ENCODE results near the gene TMEM150C. TPM values are rescaled to one million over a fixed set of nuclear protein-coding genes. Genes with fewer than 3 reads are reported as not detected.

The TMEM150C gene
- total RNA-seq, 1 experiment from 2014 or later = not detected

DNA sequence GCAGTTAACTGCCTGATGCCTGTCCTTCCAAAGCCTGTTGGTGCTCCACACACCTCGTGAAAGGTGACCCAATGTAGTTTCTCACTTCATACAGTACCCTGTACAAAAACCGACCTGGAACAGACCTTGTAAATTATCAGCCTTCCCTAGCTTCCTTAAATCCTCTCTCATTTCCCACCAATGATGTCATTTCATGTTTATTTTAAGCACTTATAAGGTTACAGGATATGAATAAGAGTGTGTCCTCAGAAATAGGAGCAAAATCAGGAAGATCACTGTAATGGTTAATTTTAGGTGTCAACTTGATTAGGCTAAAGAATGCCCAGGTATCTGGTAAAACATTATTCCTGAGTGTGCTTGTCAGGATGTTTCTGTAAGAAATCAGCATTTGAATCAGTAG is 44.7 kb downstream of the TMEM150C start:
- DNase-seq (ENCODE audit: low read depth) = no peak

DNA sequence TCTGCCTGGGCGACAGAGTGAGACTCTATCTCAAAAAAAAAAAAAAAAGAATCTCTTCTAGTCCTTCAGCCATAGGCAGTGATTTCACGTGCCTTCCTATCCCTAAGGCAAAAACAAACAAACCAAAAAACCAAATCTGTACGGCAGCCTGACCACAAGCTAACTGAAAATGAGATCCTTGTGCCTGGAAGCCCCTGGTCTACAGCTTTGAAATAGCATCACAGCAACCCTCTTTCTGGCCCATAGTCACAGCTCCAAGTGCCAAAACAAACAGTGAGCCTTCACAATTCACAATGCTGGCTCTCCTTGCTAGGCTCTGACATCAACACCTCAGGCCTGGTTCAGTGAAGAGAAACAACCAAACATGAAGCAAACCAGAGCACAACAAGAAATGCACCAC is 46.1 kb downstream of the TMEM150C start:
- peak; percentile 66 for DNase-seq (ENCODE audit: low read depth)

DNA sequence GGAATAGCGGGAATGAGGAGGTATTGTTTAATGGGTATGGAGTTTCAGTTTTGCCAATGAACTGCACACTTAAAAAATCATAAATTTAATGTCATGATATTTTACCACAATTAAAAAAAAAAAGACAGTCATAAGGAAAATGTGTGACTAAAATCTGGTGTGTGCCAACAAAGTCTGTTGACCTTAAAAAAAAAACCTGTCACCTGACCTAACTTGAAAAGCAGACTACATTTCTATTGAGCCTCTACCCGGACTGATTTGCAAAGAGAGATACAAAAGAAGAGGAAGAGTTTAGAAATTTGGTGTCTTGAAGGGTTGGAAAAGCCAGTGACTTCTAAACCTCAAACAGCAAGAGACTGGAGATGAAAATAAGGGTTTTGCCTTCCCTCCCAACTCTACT is 48.4 kb downstream of the TMEM150C start:
- no peak for DNase-seq (ENCODE audit: low read depth)

DNA sequence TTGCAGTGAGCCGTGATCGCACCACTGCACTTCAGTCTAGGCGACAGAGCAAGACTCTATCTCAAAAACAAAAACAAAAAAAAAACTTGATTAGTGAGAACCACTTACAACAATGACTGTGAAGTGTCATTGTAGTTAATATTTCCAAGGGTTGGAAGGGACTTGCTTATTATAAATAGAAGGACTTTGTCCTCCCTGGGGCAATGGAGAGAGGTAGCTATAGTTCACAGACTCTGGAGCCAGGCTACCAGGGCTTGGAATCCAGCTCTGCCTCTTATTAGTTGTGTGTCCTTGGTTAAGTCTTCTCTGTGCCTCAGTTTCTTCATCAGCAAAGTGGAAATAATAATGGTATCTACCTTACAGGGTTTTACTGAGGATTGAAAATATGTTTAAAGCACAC is 51.6 kb downstream of the TMEM150C start:
- no peak for DNase-seq (ENCODE audit: low read depth)

GRCh38 chr4:82508806-82509428 is 52.9 kb downstream of the TMEM150C start:
- no peak for DNase-seq (ENCODE audit: low read depth)

GRCh38 chr4:82508011-82508410 is 53.8 kb downstream of the TMEM150C start:
- no peak for DNase-seq (ENCODE audit: low read depth)

GRCh38 chr4:82501154-82501442 is 60.7 kb downstream of the TMEM150C start:
- no peak for DNase-seq (ENCODE audit: low read depth)

- no peak for DNase-seq (ENCODE audit: low read depth)
These were observed 61.2 kb downstream of the TMEM150C start for GRCh38 chr4:82500435-82501153.

- DNase-seq (ENCODE audit: low read depth) = no peak
These were observed 61.9 kb downstream of the TMEM150C start for GRCh38 chr4:82499738-82500434.

- no peak for DNase-seq (ENCODE audit: low read depth)
These were observed 65.4 kb downstream of the TMEM150C start for GRCh38 chr4:82496349-82496748.

DNA sequence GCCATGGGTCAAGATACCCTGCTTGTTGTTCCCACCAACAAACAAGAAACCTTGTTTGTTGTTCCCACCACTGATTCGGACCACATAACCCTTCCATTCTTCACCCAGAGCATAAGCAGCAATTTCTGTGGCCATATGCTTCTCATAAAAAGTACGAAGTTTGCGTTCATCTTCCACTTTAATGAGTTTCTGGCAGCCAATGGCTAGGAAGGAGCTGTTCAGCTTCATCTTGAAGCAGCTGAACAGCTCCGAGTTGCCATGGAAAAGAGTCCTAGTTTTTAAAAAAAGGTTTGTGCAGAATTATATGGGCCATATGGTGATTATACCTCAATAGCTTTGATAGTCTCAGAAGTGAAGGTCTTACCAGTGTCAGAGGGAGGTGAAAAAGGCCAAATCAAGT is 66.1 kb downstream of the TMEM150C start:
- no peak for DNase-seq (ENCODE audit: low read depth)

DNA sequence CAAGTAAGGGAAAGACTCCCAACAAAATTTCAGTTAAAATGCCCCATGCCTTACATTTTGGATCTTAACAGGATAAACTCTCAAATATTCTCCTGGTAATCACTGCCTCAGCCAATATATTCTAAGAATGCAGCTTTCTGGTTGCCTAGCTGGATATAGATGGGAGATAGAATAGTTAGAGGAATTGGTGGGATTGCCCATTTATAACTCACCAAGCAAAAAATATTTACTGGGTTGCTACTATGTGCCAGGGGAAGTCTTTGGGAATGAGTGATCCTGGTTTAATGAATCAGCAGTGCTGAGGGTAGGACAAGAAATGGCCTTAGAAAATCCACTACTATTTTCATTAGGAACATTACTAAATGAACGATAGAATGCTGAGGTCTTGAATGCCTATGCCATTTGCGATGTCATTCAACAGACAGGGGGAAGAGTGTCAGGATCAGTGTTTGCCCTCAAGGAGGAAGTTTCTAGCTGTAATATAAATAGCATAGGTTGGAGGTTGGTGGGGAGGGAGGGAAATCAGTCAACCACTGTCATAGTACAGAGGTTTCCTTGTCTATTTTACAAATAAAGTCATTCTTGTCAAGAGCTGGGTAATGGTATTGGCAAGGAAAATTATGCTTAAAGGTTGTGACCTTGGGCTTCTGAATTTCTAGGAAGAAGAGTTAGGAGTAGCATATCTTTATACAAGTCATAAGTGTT is 67.9 kb downstream of the TMEM150C start:
- DNase-seq (ENCODE audit: low read depth) = peak; percentile 25

GRCh38 chr4:82491251-82491960 is 70.4 kb downstream of the TMEM150C start:
- DNase-seq (ENCODE audit: low read depth) = no peak

DNA sequence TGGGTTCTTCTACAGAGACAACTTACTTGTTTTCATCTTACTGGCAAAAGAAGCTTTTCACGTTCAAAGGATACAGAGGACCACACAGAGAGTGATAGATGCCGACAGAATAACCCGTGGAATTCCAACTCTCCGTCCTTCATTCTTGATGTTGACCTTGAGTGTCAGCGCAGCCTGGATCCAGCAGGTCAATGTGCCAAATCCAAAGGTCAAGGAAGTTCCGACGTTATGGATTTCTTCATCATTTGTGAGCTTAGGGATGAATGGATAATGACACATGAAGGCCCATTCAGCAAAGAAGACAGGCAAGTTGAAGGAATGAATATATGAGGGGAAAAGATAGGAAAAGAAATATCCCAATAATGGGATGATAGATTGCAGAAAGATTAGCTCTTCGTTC is 71.8 kb downstream of the TMEM150C start:
- no peak for DNase-seq (ENCODE audit: low read depth)

- no peak for DNase-seq (ENCODE audit: low read depth)
These were observed 72.7 kb downstream of the TMEM150C start for GRCh38 chr4:82489076-82489475.

DNA sequence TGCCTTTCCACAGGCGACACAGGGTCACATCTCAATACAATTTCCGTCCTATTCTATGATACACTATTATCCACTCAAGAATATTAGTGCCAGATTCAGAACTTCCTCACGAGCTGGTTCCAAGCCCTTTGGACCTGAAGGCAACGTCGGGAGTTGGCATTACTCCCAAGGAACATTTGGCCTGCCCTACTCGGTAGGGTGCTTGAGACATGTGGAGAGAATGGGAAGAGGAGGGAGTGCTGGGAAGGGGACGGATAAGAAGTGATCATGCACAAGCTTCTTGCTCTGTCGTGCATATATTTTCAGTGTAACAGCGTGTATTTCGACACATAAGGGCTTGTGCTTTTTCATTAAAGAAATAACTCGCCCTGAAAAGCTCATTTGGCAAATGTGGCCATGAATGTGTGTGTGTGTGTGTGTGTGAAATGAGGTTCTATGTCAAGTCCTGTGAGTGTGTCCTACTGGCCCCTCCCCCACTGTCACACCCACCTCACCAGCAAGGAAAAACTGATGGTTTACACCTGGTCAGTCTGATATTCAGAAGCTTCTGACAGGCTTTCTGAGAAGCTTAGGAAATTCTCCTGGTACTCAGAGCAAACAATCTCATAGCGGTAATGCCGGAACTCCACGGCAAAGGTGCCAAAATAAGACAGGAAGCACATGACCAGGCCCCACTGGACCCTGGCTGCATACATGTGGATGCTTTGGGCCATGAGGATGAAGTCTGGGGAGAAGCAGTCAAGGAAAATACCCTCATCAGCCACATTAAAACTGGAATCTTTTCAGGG is 76.6 kb downstream of the TMEM150C start:
- no peak for DNase-seq (ENCODE audit: low read depth)

- DNase-seq (ENCODE audit: low read depth) = no peak
These were observed 79.4 kb downstream of the TMEM150C start for GRCh38 chr4:82482387-82482786.

DNA sequence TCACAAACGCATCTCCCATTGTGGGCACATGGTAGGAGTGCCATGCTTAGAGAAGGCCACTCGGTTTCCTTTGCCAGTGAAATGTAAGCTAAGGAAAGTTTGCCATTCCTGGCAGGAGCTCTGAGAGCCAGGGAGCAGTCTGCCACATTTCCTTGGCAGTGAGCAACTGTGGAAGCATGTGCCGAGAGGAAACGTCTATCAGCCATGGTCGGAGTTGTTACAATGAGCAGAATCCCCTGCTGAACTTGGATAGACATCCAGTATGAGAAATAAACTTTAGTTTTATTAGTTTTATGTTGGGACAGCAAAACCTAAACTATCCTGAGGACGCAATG is 80.3 kb downstream of the TMEM150C start:
- no peak for DNase-seq (ENCODE audit: low read depth)

GRCh38 chr4:82480771-82481505 is 80.8 kb downstream of the TMEM150C start:
- no peak for DNase-seq (ENCODE audit: low read depth)

- no peak for DNase-seq (ENCODE audit: low read depth)
These were observed 82.2 kb downstream of the TMEM150C start for GRCh38 chr4:82479562-82479961.

Measured in LHCN-M2 (cell line).